Endodermal cell (in vitro differentiated cells): ENCODE data around the gene COL23A1. TPM values are rescaled to one million over a fixed set of nuclear protein-coding genes. Genes with fewer than 3 reads are reported as not detected.

Experiments used
- DNase-seq: peaks from one replicate; pipeline ENCODE4 v3.0.0-alpha.2; 2017
- H3K27ac ChIP-seq: 2 replicates; pipeline ENCODE4 v1.5.1; 2013; ENCODE audit warnings: mild to moderate bottlenecking, low read depth, low read length, moderate library complexity
- H3K27me3 ChIP-seq: 2 replicates; pipeline ENCODE4 v1.6.1; 2013; ENCODE audit warnings: mild to moderate bottlenecking, low read length, moderate library complexity; ENCODE audit not compliant: insufficient read depth, control insufficient read depth, poor library complexity, severe bottlenecking
- H3K36me3 ChIP-seq: 2 replicates; pipeline ENCODE4 v1.7.0; 2013; ENCODE audit warnings: mild to moderate bottlenecking, low read length, moderate library complexity; ENCODE audit not compliant: control insufficient read depth, insufficient read depth
- H3K4me1 ChIP-seq: one replicate; pipeline ENCODE4 v1.7.0; 2013; ENCODE audit warnings: low read length; ENCODE audit not compliant: control insufficient read depth, insufficient read depth
- H3K4me3 ChIP-seq: 2 replicates; pipeline ENCODE4 v1.5.1; 2013; ENCODE audit warnings: mild to moderate bottlenecking, low read length, moderate library complexity
- H3K9ac ChIP-seq: 2 replicates; pipeline ENCODE4 v1.6.1; 2013; ENCODE audit warnings: mild to moderate bottlenecking, low read length, moderate library complexity; ENCODE audit not compliant: poor library complexity, severe bottlenecking; ENCODE audit errors: extremely low read depth
- H3K9me3 ChIP-seq: 2 replicates; pipeline ENCODE4 v1.6.1; 2013; ENCODE audit warnings: mild to moderate bottlenecking, low read length, moderate library complexity; ENCODE audit not compliant: control insufficient read depth
- H3K27ac Mint-ChIP-seq: 2 replicates; pipeline ENCODE4 v1.8.0; 2020; ENCODE audit warnings: mixed read lengths
- H3K27me3 Mint-ChIP-seq: 2 replicates; pipeline ENCODE4 v1.8.0; 2021; ENCODE audit warnings: mild to moderate bottlenecking, mixed read lengths; ENCODE audit not compliant: insufficient read depth
- H3K36me3 Mint-ChIP-seq: 2 replicates; pipeline ENCODE4 v1.8.0; 2020; ENCODE audit warnings: low read depth, mixed read lengths
- H3K4me1 Mint-ChIP-seq: 2 replicates; pipeline ENCODE4 v1.8.0; 2020; ENCODE audit warnings: mixed read lengths
- H3K4me3 Mint-ChIP-seq: 2 replicates; pipeline ENCODE4 v1.8.0; 2020; ENCODE audit warnings: mild to moderate bottlenecking, moderate library complexity, mixed read lengths
- H3K9me3 Mint-ChIP-seq: 2 replicates; pipeline ENCODE4 v1.8.0; 2020; ENCODE audit warnings: mild to moderate bottlenecking, mixed read lengths
- WGBS, 2 experiments: methylation state at CpG; one replicate each; pipeline versions ENCODE4 v1.1.5 to v1.1.7; 2013; ENCODE audit warnings: missing lambda C conversion rate in 2 of 2, mixed read lengths in 1 of 2; ENCODE audit not compliant: insufficient coverage in 1 of 2, insufficient read length in 1 of 2; 5-methylcytosine and 5-hydroxymethylcytosine counted together
- total RNA-seq, 2 donors: library from RNA; stranded (reverse); fragmentation: NEBNext Ultra II Directional in 1 of 2; extraction: Animal tissue kit (Norgen Biotek cat#: 25700) in 1 of 2; gene quantifications; 2 replicates in 1 of 2; 3 replicates in 1 of 2; pipeline ENCODE4 v1.2.1, GENCODE V29; 2021
- TF ChIP-seq, protein P1 (sequence below): fragments of 200-600 bp; sonication (generic); conservative IDR thresholded peaks from 2 replicates; pipeline ENCODE4 v1.5.0; 2021; ENCODE audit warnings: antibody characterized with exemption, mild to moderate bottlenecking

Gene COL23A1
- total RNA-seq, 2 donors from 2014 or later, result 50.2 to 71.3 TPM

- Mint-ChIP-seq H3K4me1 (peaks cover 10% of the 10 kb centered on the region), H3K9me3 (no peaks in the 10 kb centered on the region), H3K4me3 (no peak overlapping the region), H3K27ac (no peak overlapping the region), H3K27me3 (no peaks in the 10 kb centered on the region), H3K36me3 (no peaks in the 10 kb centered on the region)
- Histone ChIP-seq H3K27me3 (no peaks in the 10 kb centered on the region), H3K27ac (no peak overlapping the region), H3K4me1 (peaks cover 9% of the 10 kb centered on the region), H3K4me3 (no peak overlapping the region), H3K9ac (no peak overlapping the region), H3K36me3 (no peaks in the 10 kb centered on the region), H3K9me3 (no peaks in the 10 kb centered on the region)
- WGBS, 2 experiments, result 77 to 85% methylated on average over 19 to 33 of the region's 33 CpGs
- TF ChIP-seq, protein P1, sequence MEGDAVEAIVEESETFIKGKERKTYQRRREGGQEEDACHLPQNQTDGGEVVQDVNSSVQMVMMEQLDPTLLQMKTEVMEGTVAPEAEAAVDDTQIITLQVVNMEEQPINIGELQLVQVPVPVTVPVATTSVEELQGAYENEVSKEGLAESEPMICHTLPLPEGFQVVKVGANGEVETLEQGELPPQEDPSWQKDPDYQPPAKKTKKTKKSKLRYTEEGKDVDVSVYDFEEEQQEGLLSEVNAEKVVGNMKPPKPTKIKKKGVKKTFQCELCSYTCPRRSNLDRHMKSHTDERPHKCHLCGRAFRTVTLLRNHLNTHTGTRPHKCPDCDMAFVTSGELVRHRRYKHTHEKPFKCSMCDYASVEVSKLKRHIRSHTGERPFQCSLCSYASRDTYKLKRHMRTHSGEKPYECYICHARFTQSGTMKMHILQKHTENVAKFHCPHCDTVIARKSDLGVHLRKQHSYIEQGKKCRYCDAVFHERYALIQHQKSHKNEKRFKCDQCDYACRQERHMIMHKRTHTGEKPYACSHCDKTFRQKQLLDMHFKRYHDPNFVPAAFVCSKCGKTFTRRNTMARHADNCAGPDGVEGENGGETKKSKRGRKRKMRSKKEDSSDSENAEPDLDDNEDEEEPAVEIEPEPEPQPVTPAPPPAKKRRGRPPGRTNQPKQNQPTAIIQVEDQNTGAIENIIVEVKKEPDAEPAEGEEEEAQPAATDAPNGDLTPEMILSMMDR, result no peak
- DNase-seq, result no peak
These were observed 193.1 kb downstream of the COL23A1 start for GRCh38 chr5:178396796-178397720.

GRCh38 chr5:178394074-178394473 lies 196.1 kb downstream of the COL23A1 start:
- Mint-ChIP-seq H3K4me3 (no peak overlapping the region), H3K9me3 (no peaks in the 10 kb centered on the region), H3K4me1 (peaks cover 9% of the 10 kb centered on the region), H3K27ac (no peak overlapping the region), H3K36me3 (no peaks in the 10 kb centered on the region), H3K27me3 (no peaks in the 10 kb centered on the region)
- no peak for DNase-seq
- H3K9me3 ChIP-seq, result no peaks in the 10 kb centered on the region
- no peak overlapping the region for H3K9ac ChIP-seq
- H3K36me3 ChIP-seq, result no peaks in the 10 kb centered on the region
- no peak overlapping the region for H3K27ac ChIP-seq
- 92 to 93% methylated on average over 3 of the region's 3 CpGs for WGBS, 2 experiments
- H3K4me1 ChIP-seq, result peaks cover 4% of the 10 kb centered on the region
- TF ChIP-seq, protein P1, result no peak
- H3K4me3 ChIP-seq, result no peak overlapping the region
- H3K27me3 ChIP-seq, result no peaks in the 10 kb centered on the region

DNA sequence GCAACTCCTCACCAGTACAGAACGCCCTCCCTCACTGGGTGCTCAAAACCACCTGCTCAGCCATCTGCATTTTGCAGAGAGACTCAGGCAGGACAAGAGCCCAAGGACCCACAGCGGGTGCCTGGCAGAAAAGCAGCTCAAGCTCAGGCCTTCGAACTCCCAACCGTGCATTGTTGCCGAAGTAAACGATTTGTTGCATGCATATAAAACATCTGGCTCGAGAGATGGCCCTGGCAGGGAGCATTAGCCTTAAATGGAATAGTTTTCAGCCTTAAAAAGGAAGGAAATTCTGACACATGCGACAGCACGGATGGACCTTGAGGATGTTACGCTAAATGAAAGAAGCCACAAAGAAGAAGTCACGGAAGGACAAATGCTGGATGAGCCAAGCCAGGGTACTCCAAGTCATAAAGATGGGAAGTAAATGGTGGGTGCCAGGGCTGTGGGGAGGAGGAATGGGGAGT lies 197.2 kb downstream of the COL23A1 start:
- no peak for DNase-seq
- no peaks in the 10 kb centered on the region for H3K9me3 Mint-ChIP-seq
- TF ChIP-seq, protein P1, result no peak
- Histone ChIP-seq H3K9me3 (no peaks in the 10 kb centered on the region), H3K27ac (no peak overlapping the region), H3K4me3 (no peak overlapping the region), H3K27me3 (no peaks in the 10 kb centered on the region), H3K36me3 (no peaks in the 10 kb centered on the region), H3K4me1 (peaks cover 6% of the 10 kb centered on the region), H3K9ac (no peak overlapping the region)
- WGBS, 2 experiments, result 86 to 91% methylated on average over 11 of the region's 11 CpGs
- no peaks in the 10 kb centered on the region for H3K27me3 Mint-ChIP-seq
- H3K36me3 Mint-ChIP-seq, result no peaks in the 10 kb centered on the region
- H3K4me1 Mint-ChIP-seq, result peaks cover 13% of the 10 kb centered on the region
- no peak overlapping the region for H3K4me3 Mint-ChIP-seq
- H3K27ac Mint-ChIP-seq, result no peak overlapping the region
